ENCODE data around the gene KRTAP10-4.

GRCh38 chr21:44537930-44538911 lies 35.3 kb upstream of the KRTAP10-4 start:
- TF ChIP-seq, protein P1, sequence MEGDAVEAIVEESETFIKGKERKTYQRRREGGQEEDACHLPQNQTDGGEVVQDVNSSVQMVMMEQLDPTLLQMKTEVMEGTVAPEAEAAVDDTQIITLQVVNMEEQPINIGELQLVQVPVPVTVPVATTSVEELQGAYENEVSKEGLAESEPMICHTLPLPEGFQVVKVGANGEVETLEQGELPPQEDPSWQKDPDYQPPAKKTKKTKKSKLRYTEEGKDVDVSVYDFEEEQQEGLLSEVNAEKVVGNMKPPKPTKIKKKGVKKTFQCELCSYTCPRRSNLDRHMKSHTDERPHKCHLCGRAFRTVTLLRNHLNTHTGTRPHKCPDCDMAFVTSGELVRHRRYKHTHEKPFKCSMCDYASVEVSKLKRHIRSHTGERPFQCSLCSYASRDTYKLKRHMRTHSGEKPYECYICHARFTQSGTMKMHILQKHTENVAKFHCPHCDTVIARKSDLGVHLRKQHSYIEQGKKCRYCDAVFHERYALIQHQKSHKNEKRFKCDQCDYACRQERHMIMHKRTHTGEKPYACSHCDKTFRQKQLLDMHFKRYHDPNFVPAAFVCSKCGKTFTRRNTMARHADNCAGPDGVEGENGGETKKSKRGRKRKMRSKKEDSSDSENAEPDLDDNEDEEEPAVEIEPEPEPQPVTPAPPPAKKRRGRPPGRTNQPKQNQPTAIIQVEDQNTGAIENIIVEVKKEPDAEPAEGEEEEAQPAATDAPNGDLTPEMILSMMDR (IDR thresholded peaks at IDR 0.05; ENCODE audit: extremely low read depth in 1 of 2, insufficient read depth in 1 of 2, low read depth in 1 of 2, low read length in 2 of 2) = no peak
- no peak for TF ChIP-seq MAX (IDR thresholded peaks at IDR 0.05; ENCODE audit: insufficient read depth, insufficient read length)
- TF ChIP-seq POLR2A (IDR thresholded peaks at IDR 0.05; ENCODE audit: low read depth, low read length) = no peak
- TF ChIP-seq EZH2 (IDR thresholded peaks at IDR 0.05; ENCODE audit: borderline replicate concordance, low read depth, low read length, severe bottlenecking) = no peak
- no peak for TF ChIP-seq GATA2 (IDR thresholded peaks at IDR 0.05; ENCODE audit: insufficient read depth, insufficient read length, low read depth, low read length)

Data from endothelial cell of umbilical vein (primary cell).